Upper lobe of left lung (tissue), 6 donors: Measurements from ENCODE around the gene ZNF708. TPM values are rescaled to one million over a fixed set of nuclear protein-coding genes. Genes with fewer than 3 reads are reported as not detected.
"Not testable (repeated sequence)": the region's sequence is repeated elsewhere in the genome, so short reads cannot be mapped to it uniquely, and the experiment has no call there.

ENCODE experiments used
- ATAC-seq, 2 donors: fragments of 200-7000 bp; cut with Tn5 transposase; one replicate each; pipeline ENCODE4 v1.9.1; 2022; ENCODE audit warnings: mild to moderate bottlenecking in 2 of 2, moderate library complexity in 2 of 2; ENCODE audit not compliant: low FRiP score in 2 of 2
- DNase-seq, 2 donors: peaks; one replicate each; pipeline ENCODE4 v3.0.0-alpha.2; 2019 to 2020
- H3K27ac ChIP-seq, 4 donors: fragments of 200-600 bp; sonication (generic); one replicate each; pipeline ENCODE4 v1.5.1; 2016 to 2019
- H3K27me3 ChIP-seq, 4 donors: fragments of 200-600 bp; sonication (generic); one replicate each; pipeline ENCODE4 v1.5.1; 2017 to 2019
- H3K36me3 ChIP-seq, 4 donors: fragments of 200-600 bp; sonication (generic); one replicate each; pipeline ENCODE4 v1.5.1; 2016 to 2019
- H3K4me1 ChIP-seq, 4 donors: fragments of 200-600 bp; sonication (generic); one replicate each; pipeline ENCODE4 v1.5.1; 2018 to 2019
- H3K4me3 ChIP-seq, 4 donors: fragments of 200-600 bp; sonication (generic); one replicate each; pipeline ENCODE4 v1.5.1; 2017 to 2019; ENCODE audit warnings: mild to moderate bottlenecking in 2 of 4, moderate library complexity in 1 of 4
- H3K9me3 ChIP-seq, 4 donors: fragments of 200-600 bp; sonication (generic); one replicate each; pipeline ENCODE4 v1.5.1; 2018 to 2019
- EP300 ChIP-seq, 4 donors: sonication (generic); formaldehyde crosslinking; IDR thresholded peaks; one replicate each; pipeline ENCODE4 v1.5.1; 2017; ENCODE audit warnings: antibody characterized with exemption in 4 of 4, control low read depth in 2 of 4
- POLR2A ChIP-seq, 4 donors: fragments of 450-650 bp; IDR thresholded peaks; one replicate each; pipeline ENCODE4 v1.5.1; 2016 to 2017; ENCODE audit warnings: antibody characterized with exemption in 4 of 4, mild to moderate bottlenecking in 2 of 4
- POLR2AphosphoS5 ChIP-seq, 2 donors: sonication (generic); formaldehyde crosslinking; IDR thresholded peaks; one replicate each; pipeline ENCODE4 v1.5.1; 2017; ENCODE audit warnings: antibody characterized with exemption in 2 of 2
- WGBS, 2 donors: methylation state at CpG; one replicate each; pipeline ENCODE4 v1.1.5; 2017 to 2018; 5-methylcytosine and 5-hydroxymethylcytosine counted together
- total RNA-seq, 6 donors: library from RNA; depleted of rRNA in 4 of 6; stranded (reverse); fragments of >200 nt in 4 of 6; gene quantifications; one replicate each; pipeline versions ENCODE4 v1.1.0 to v1.2.1, GENCODE V29; 2016 to 2021
- TF ChIP-seq, protein P1 (sequence below), 6 experiments: fragments of 450-650 bp in 4 of 6; fragments of 200-600 bp in 2 of 6; sonication (generic) in 2 of 6; IDR thresholded peaks; one replicate each; pipeline ENCODE4 v1.5.1; 2016 to 2019; ENCODE audit warnings: antibody characterized with exemption in 6 of 6
- donor health status: DM: no; HTN: no; CAD: no; lungs with moderate emphysema.
- donor health status: DM: no; HTN: yes; CAD: no; lungs with severe emphysema.

The ZNF708 gene
- 10 to 100 TPM in 5 of 6 donors, 1 to 10 TPM in 1; 8.1 to 39.8 (median 12.6) TPM for total RNA-seq

DNA sequence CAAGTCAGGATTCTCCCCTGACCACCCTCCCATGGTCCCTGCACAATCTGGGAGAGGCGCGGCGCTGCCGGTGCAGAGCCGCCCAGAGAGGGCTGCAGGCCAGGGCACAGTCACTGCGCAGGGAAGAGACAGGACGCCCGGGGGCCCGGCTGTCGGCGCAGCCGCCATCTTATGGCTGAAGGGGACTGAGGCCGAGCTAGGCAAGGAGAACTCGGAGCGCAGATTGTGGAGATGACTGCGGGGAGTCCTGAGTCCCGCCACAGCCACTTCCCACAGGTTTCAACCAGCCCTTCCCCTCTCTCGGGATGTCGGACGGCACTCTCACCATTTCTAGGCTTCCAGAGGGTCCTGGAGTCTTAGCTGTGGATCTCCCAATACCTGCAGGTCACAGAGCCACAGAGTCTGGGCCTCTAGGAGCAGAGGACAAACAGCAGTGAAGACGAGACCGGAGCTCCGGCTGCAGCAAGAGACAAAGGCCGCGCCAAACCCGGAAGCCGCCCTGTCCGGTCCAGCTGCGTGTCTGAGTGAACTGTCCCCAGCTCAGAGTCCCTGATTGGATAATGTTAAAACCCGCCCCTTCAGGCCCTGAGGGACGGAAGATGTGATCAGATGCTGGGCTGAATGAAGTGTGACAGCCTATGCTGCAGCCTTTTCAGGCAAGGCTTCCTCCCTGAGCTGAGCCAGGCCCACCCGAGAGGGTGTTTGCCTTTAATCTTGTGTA lies at the start of gene ZNF708:
TSS of gene ZNF708 (minus strand) at position 526 of the 721 bp plus-strand sequence. CDS start at position 328, 198 bp downstream.
- ATAC-seq: peak; percentile 99 to 100
- TF ChIP-seq POLR2A (IDR thresholded peaks at IDR 0.05): peak; percentile 14 to 89 (median 86)
- TF ChIP-seq, protein P1, sequence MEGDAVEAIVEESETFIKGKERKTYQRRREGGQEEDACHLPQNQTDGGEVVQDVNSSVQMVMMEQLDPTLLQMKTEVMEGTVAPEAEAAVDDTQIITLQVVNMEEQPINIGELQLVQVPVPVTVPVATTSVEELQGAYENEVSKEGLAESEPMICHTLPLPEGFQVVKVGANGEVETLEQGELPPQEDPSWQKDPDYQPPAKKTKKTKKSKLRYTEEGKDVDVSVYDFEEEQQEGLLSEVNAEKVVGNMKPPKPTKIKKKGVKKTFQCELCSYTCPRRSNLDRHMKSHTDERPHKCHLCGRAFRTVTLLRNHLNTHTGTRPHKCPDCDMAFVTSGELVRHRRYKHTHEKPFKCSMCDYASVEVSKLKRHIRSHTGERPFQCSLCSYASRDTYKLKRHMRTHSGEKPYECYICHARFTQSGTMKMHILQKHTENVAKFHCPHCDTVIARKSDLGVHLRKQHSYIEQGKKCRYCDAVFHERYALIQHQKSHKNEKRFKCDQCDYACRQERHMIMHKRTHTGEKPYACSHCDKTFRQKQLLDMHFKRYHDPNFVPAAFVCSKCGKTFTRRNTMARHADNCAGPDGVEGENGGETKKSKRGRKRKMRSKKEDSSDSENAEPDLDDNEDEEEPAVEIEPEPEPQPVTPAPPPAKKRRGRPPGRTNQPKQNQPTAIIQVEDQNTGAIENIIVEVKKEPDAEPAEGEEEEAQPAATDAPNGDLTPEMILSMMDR (IDR thresholded peaks at IDR 0.05): no peak
- TF ChIP-seq POLR2AphosphoS5 (IDR thresholded peaks at IDR 0.05): peak; percentile 79 to 85
- DNase-seq: peak; percentile 91 to 94
- Histone ChIP-seq H3K27ac (peak within 1 kb of the TSS; percentile 91 to 97 (median 94)), H3K9me3 (peaks cover 0 to 13% (median 4%) of the 10 kb centered on the region in 4 donors), H3K4me1 (peaks cover 9 to 17% (median 12%) of the 10 kb centered on the region in 4 donors), H3K27me3 (no peaks in the 10 kb centered on the region), H3K4me3 (peak within 1 kb of the TSS; percentile 60 to 76 (median 66)), H3K36me3 (peaks cover 0 to 17% (median 9%) of the 10 kb centered on the region in 4 donors)
- 0 to 1% methylated on average over 17 to 21 of the region's 32 CpGs for WGBS, 2 donors

DNA sequence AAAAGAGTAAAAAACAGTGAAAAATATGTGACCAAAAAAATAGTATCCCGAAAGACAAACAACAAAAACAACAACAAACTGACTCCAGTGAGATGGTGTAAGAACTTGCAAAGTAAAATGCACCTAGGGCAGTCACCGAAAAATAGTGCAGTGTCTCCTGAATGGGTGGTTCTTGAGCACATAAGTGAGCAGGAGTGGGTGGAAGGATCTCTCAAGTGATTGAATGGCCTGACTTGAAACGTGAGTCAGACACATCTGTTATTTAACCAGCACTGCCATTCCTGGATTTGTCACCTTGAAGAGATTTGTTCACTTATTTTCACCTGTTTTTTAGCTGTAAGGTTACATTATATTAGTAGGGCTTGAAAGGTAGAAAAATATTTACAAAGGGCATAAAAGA lies 33.1 kb upstream of the ZNF708 start:
- no peak overlapping the region for H3K27ac ChIP-seq
- peaks cover 4 to 26% (median 9%) of the 10 kb centered on the region in 4 donors for H3K36me3 ChIP-seq
- TF ChIP-seq EP300 (IDR thresholded peaks at IDR 0.05): no peak
- TF ChIP-seq, protein P1 (IDR thresholded peaks at IDR 0.05): no peak
- TF ChIP-seq POLR2AphosphoS5 (IDR thresholded peaks at IDR 0.05): no peak
- no peak for TF ChIP-seq POLR2A (IDR thresholded peaks at IDR 0.05)
- H3K27me3 ChIP-seq: no peaks in the 10 kb centered on the region
- ATAC-seq: no peak
- no peak overlapping the region for H3K4me3 ChIP-seq
- no peaks in the 10 kb centered on the region for H3K9me3 ChIP-seq
- no peak for DNase-seq
- 78 to 90% methylated on average over 3 of the region's 3 CpGs for whole genome bisulfite sequencing, 2 donors
- H3K4me1 ChIP-seq: peaks cover 0 to 9% (median 3%) of the 10 kb centered on the region in 4 donors

DNA sequence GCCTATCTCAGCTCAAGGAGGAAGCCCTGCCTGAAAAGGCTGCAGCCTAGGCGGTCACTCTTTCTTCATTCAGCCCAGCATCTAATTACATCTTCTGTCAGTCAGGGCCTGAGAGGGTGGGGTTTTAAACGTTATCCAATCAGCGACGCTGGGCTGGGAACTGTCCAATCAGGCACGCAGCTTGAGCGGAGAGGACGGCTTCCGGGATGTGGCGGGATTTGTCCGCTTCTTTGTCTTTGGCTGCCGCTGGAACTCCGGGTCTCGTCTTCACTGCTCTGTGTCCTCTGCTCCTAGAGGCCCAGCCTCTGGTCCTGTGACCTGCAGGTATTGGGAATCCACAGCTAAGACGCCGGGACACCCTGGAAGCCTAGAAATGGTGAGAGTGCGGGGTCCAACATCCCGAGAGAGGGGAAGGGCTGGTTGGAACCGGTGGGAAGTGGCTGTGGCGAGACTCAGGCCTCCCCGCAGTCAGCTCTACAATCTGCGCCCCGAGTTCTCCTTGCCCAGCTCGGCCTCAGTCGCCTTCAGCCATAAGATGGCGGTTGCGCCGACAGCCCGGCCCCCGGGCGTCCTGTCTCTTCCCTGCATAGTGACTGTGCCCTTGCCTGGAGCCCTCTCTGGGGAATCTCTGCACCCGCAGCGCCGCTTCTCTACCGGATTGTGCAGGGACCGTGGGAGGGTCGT lies 29.7 kb upstream of the ZNF708 start, which contains the start of gene ZNF738:
TSS of gene ZNF738 (plus strand) at position 233 of the 684 bp plus-strand sequence. CDS start at position 374, 141 bp downstream.
- H3K4me3 ChIP-seq: peak within 1 kb of the TSS; percentile 57 to 86 (median 80)
- TF ChIP-seq POLR2A (IDR thresholded peaks at IDR 0.05) (peak in 2 of 4 donors; percentile 32 to 53), POLR2AphosphoS5 (IDR thresholded peaks at IDR 0.05) (peak; percentile 66 to 77), EP300 (IDR thresholded peaks at IDR 0.05) (no peak)
- TF ChIP-seq, protein P1 (IDR thresholded peaks at IDR 0.05): peak in 1 of 6 experiments; percentile 14
- no peaks in the 10 kb centered on the region for H3K9me3 ChIP-seq
- peak; percentile 86 to 94 for DNase-seq
- H3K27ac ChIP-seq: peak within 1 kb of the TSS; percentile 80 to 87 (median 85)
- peaks cover 0 to 9% (median 3%) of the 10 kb centered on the region in 4 donors for H3K4me1 ChIP-seq
- H3K36me3 ChIP-seq: peaks cover 0 to 16% (median 4%) of the 10 kb centered on the region in 4 donors
- ATAC-seq: peak; percentile 97 to 99
- 1% methylated on average over 25 to 35 of the region's 36 CpGs for WGBS, 2 donors
- H3K27me3 ChIP-seq: no peaks in the 10 kb centered on the region

DNA sequence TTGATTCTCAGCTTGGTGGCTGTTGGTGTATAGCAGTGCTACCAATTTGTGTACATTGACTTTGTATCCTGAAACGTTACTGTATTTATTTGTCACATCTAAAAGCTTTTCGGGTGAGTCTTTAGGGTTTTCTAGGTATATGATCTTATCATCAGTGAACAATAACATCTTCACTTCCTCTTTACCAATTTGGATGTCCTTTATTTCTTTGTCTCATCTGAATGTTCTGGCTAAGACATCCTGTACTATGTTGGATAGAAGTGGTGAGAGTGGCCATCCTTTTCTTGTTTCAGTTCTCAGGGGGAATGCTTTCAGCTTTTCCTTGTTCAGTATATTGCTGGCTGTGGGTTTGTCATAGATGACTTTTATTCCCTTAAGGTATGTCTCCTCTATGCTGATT lies 23.6 kb upstream of the ZNF708 start:
- ATAC-seq: no peak
- Histone ChIP-seq H3K4me3 (no peak overlapping the region), H3K27me3 (no peaks in the 10 kb centered on the region), H3K27ac (no peak overlapping the region), H3K36me3 (no peaks in the 10 kb centered on the region), H3K9me3 (peaks cover 0 to 4% (median 2%) of the 10 kb centered on the region in 4 donors), H3K4me1 (no peaks in the 10 kb centered on the region)
- TF ChIP-seq POLR2AphosphoS5 (IDR thresholded peaks at IDR 0.05) (no peak), EP300 (IDR thresholded peaks at IDR 0.05) (no peak), POLR2A (IDR thresholded peaks at IDR 0.05) (no peak)
- TF ChIP-seq, protein P1 (IDR thresholded peaks at IDR 0.05): no peak
- no peak for DNase-seq
- WGBS, 2 donors: 38 to 67% methylated on average over 1 to 2 of the region's 2 CpGs

DNA sequence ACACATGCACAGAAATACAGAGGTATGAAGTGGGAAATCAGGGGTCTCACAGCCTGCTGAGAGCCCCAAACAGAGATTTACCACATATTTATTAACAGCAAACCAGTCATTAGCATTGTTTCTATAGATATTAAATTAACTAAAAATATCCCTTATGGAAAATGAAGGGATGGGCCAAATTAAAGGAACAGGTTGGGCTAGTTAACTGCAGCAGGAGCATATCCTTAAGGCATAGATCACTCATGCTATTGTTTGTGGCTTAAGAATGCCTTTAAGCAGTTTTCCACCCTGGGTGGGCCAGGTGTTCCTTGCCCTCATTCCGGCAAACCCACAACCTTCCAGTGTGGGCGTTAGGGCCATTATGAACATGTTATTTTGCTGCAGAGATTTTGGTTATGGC lies 15.6 kb upstream of the ZNF708 start:
- DNase-seq, H3K36me3 ChIP-seq, H3K9me3 ChIP-seq, H3K4me3 ChIP-seq, H3K27me3 ChIP-seq, H3K4me1 ChIP-seq, ATAC-seq, H3K27ac ChIP-seq: not testable (repeated sequence)
- 44 to 50% methylated on average over 2 of the region's 2 CpGs for WGBS, 2 donors
